Activated B cell treated with CpG ODN at 0.5 μM for 24 hours (primary cell): Measurements from ENCODE around the gene MGLL. TPM values are rescaled to one million over a fixed set of nuclear protein-coding genes. Genes with fewer than 3 reads are reported as not detected.

Experiments used
- ATAC-seq: fragments of 200-7000 bp; cut with Tn5 transposase; one replicate; pipeline ENCODE4 v1.10.0; 2021; ENCODE audit warnings: low read depth, mild to moderate bottlenecking, moderate library complexity
- CTCF ChIA-PET: fragments of 350-600 bp; sonication (Branson Sonifier 250); formaldehyde crosslinking; loops from one replicate; lab custom pipeline; 2021; ENCODE audit warnings: antibody characterized with exemption; lab: Charles Lee
- POLR2A ChIA-PET: fragments of 350-600 bp; sonication (Branson Sonifier 250); formaldehyde crosslinking; loops from one replicate; lab custom pipeline; 2021; ENCODE audit warnings: antibody characterized with exemption; lab: Charles Lee
- DNase-seq: peaks from one replicate; pipeline ENCODE4 v3.0.0; 2022
- H3K27ac Mint-ChIP-seq: one replicate; pipeline ENCODE4 v1.8.0; 2020; ENCODE audit warnings: mixed read lengths
- H3K27me3 Mint-ChIP-seq: one replicate; pipeline ENCODE4 v1.8.0; 2021; ENCODE audit warnings: mixed read lengths
- H3K36me3 Mint-ChIP-seq: one replicate; pipeline ENCODE4 v1.8.0; 2021; ENCODE audit warnings: low read depth, mixed read lengths
- H3K4me1 Mint-ChIP-seq: one replicate; pipeline ENCODE4 v1.8.0; 2021; ENCODE audit warnings: mixed read lengths
- H3K4me3 Mint-ChIP-seq: one replicate; pipeline ENCODE4 v1.8.0; 2020; ENCODE audit warnings: mild to moderate bottlenecking, mixed read lengths
- H3K9me3 Mint-ChIP-seq: one replicate; pipeline ENCODE4 v1.8.0; 2020; ENCODE audit warnings: mixed read lengths
- intact Hi-C: fragments of 100-400 bp; cut with micrococcal nuclease; formaldehyde crosslinking; loops from one replicate; pipeline ENCODE4 v1.15.1; 2024
- total RNA-seq: library from RNA; stranded (reverse); gene quantifications from 2 replicates; pipeline ENCODE4 v1.2.3, GENCODE V29; 2022
- TF ChIP-seq, protein P1 (sequence below): fragments of 200-600 bp; IDR thresholded peaks from one replicate; pipeline ENCODE4 v1.8.0; 2022; ENCODE audit warnings: antibody characterized with exemption, mild to moderate bottlenecking

The MGLL gene
- total RNA-seq, 1 donor from 2014 or later = 19.1 TPM

DNA sequence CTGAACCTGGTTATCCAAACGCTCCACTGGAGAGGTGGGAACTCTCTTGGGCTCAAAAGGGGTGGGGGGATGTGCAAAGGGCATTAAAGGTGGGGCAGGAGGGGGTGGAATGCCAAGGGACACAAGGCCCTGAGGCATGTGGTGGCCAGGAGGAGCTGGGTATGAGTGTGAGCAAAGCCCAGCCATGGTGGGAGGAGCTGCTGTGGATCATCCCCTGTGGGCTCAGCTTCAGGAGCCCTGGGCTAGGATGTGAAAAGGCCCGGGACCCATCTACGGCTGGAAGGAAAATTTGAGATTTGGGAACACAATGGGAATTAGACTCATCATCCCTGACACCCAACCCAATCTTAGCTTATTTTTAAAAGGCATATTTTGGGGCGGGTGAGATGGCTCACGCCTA is 33.3 kb downstream of the MGLL start:
- Mint-ChIP-seq H3K36me3 (no peaks in the 10 kb centered on the region), H3K4me1 (peaks cover 9% of the 10 kb centered on the region), H3K27me3 (no peaks in the 10 kb centered on the region), H3K27ac (no peak overlapping the region), H3K9me3 (no peaks in the 10 kb centered on the region), H3K4me3 (no peak overlapping the region)
- DNase-seq = no peak
- ChIA-PET CTCF (no interaction called here), POLR2A (no interaction called here)
- ATAC-seq = no peak
- TF ChIP-seq, protein P1, sequence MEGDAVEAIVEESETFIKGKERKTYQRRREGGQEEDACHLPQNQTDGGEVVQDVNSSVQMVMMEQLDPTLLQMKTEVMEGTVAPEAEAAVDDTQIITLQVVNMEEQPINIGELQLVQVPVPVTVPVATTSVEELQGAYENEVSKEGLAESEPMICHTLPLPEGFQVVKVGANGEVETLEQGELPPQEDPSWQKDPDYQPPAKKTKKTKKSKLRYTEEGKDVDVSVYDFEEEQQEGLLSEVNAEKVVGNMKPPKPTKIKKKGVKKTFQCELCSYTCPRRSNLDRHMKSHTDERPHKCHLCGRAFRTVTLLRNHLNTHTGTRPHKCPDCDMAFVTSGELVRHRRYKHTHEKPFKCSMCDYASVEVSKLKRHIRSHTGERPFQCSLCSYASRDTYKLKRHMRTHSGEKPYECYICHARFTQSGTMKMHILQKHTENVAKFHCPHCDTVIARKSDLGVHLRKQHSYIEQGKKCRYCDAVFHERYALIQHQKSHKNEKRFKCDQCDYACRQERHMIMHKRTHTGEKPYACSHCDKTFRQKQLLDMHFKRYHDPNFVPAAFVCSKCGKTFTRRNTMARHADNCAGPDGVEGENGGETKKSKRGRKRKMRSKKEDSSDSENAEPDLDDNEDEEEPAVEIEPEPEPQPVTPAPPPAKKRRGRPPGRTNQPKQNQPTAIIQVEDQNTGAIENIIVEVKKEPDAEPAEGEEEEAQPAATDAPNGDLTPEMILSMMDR = no peak
- intact Hi-C loops = loop anchor here (5.0 kb wide), 1 partner anchor 33 kb away; the partner anchor contains the start of gene MGLL

DNA sequence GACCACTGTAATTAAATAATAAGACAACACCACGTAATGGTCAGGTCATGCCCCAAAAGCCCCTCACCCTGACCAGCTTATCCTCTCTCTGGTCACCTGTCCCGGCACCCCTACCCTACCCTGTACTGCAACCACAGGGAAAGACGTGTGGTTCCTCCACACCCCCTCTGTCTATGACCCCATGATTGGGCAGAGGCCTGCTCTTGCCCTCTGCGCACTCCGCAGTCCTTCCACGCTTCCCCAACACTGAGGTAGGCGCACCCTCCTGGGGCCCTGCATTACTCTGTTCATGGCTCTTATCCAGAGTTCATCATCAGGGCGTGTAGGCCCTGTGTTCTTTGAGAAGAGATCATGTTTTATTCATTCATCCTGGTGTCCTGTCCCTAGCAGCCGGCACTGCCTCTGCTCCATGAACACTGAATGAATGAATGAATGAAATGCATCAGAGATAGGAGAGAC is 33.8 kb downstream of the MGLL start:
- Mint-ChIP-seq H3K4me3 (no peak overlapping the region), H3K9me3 (no peaks in the 10 kb centered on the region), H3K4me1 (peaks cover 11% of the 10 kb centered on the region), H3K27ac (no peak overlapping the region), H3K27me3 (no peaks in the 10 kb centered on the region), H3K36me3 (no peaks in the 10 kb centered on the region)
- TF ChIP-seq, protein P1 = no peak
- intact Hi-C loops = loop anchor here (5.0 kb wide), 1 partner anchor 34 kb away; the partner anchor contains the start of gene MGLL
- CTCF ChIA-PET = no interaction called here
- POLR2A ChIA-PET = no interaction called here
- DNase-seq (no peak), ATAC-seq (no peak)

DNA sequence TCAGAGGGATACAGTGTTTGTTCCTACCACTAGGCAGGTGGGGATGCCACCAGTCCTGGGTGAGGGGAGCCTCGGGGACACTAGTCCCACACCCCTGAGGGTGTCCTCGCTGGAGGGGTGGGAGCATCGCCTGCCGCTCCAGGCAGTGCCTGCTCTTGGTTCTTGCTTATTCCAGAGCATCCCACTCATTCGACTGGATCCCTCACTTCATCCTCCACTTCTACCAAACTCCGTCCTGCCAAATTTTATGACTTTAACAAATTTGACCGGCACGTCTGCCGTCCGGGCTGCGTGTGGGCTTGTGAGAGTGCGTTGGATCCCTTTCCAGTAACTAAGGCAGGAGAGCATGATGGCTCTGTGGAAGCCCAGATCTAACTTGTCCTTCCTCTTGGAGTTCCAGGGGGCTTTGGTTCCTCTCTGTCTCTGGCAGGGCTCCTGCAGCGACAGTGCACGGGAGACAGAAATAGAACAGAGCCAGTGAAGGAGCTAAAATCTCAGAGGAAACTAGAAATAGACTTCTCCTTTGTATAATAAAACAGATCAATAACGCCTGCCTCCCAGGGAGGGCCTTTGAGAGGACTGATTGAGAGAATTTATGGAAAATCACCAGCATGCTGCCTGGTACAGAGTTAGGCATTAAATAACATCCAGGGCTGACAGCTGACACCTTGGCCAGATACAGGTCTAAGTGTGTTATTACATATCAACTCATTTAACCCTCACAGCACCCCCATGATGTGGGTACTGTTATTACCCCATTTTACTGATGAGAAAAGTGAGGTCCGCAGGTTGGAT is 34.5 kb downstream of the MGLL start:
- Mint-ChIP-seq H3K27me3 (no peaks in the 10 kb centered on the region), H3K4me1 (peaks cover 11% of the 10 kb centered on the region), H3K9me3 (no peaks in the 10 kb centered on the region), H3K36me3 (no peaks in the 10 kb centered on the region), H3K4me3 (no peak overlapping the region), H3K27ac (no peak overlapping the region)
- intact Hi-C loops = loop anchor here (5.0 kb wide), 1 partner anchor 35 kb away; the partner anchor contains the start of gene MGLL
- ChIA-PET CTCF (no interaction called here), POLR2A (no interaction called here)
- no peak for ATAC-seq
- no peak for DNase-seq
- TF ChIP-seq, protein P1 = no peak

- ChIA-PET POLR2A (no interaction called here), CTCF (no interaction called here)
- Mint-ChIP-seq H3K4me3 (no peak overlapping the region), H3K9me3 (no peaks in the 10 kb centered on the region), H3K4me1 (peaks cover 11% of the 10 kb centered on the region), H3K27ac (no peak overlapping the region), H3K27me3 (no peaks in the 10 kb centered on the region), H3K36me3 (no peaks in the 10 kb centered on the region)
- intact Hi-C loops = loop anchor here (5.0 kb wide), 1 partner anchor 35 kb away; the partner anchor contains the start of gene MGLL
- TF ChIP-seq, protein P1 = no peak
- ATAC-seq (no peak), DNase-seq (no peak)
Measured at GRCh38 chr3:127787071-127787490, 35.2 kb downstream of the MGLL start.

DNA sequence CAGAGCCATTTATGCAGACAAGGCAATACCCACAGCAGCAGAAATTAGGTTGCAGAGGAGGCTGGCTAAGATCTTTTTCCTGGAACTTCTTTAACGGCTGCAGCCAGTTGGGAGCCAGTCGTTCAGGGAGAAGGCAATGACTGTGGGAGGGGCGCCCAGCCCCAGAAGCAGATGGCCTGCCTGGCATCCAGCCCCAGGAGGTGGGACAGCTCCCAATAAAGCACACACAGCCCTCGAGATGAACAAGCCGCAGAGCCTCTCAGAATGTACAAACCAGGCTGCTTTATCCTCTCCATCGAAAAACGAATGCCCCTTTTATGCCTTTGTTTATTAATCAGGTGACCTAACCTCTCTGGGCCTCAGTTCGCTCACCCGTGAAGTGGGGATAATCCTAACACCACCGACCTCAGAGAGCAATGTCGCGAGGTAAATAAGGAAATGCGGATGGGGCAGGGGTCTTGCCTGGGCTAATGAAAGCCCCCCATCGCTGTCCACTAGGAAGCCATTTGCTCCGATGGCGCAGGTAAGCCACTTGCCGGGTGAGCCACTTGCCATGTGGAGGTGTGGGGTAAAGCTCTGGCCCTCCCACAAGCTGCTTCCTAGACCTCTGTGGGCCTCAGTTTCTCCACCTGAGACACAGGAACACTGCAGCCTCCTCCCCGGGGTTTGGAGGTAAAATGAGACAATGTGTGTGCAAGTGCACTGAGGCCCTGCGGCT is 35.8 kb downstream of the MGLL start:
- H3K27ac Mint-ChIP-seq = no peak overlapping the region
- ATAC-seq (no peak), DNase-seq (no peak)
- peaks cover 10% of the 10 kb centered on the region for H3K4me1 Mint-ChIP-seq
- no peaks in the 10 kb centered on the region for H3K36me3 Mint-ChIP-seq
- no peak overlapping the region for H3K4me3 Mint-ChIP-seq
- CTCF ChIA-PET = no interaction called here
- POLR2A ChIA-PET = no interaction called here
- intact Hi-C loops = loop anchor here (5.0 kb wide), 1 partner anchor 36 kb away; the partner anchor contains the start of gene MGLL
- H3K27me3 Mint-ChIP-seq = no peaks in the 10 kb centered on the region
- TF ChIP-seq, protein P1 = no peak
- no peaks in the 10 kb centered on the region for H3K9me3 Mint-ChIP-seq
